WTC11 (cell line): ENCODE results near the gene SMYD3. TPM values are rescaled to one million over a fixed set of nuclear protein-coding genes. Genes with fewer than 3 reads are reported as not detected.

Source experiments
- ATAC-seq: fragments of 200-7000 bp; cut with Tn5 transposase; 2 replicates; pipeline ENCODE4 v1.10.0; 2021; ENCODE audit warnings: mild to moderate bottlenecking, moderate library complexity
- CTCF ChIA-PET: fragments of 300-600 bp; sonication (Branson Sonifier 250); formaldehyde crosslinking; loops from one replicate; lab custom pipeline; 2021; ENCODE audit warnings: antibody characterized with exemption; lab: Charles Lee
- POLR2A ChIA-PET: fragments of 350-600 bp; sonication (Branson Sonifier 250); formaldehyde crosslinking; loops from one replicate; lab custom pipeline; 2021; ENCODE audit warnings: antibody characterized with exemption; lab: Charles Lee
- DNase-seq: peaks from one replicate; pipeline ENCODE4 v3.0.0; 2021; ENCODE audit warnings: low spot score
- H3K27ac Mint-ChIP-seq: 2 replicates; pipeline ENCODE4 v1.8.0; 2021; ENCODE audit warnings: mixed read lengths
- H3K27me3 Mint-ChIP-seq: 2 replicates; pipeline ENCODE4 v1.8.0; 2021; ENCODE audit warnings: low read depth, mild to moderate bottlenecking, moderate library complexity, mixed read lengths
- H3K36me3 Mint-ChIP-seq: 2 replicates; pipeline ENCODE4 v1.8.0; 2021; ENCODE audit warnings: mixed read lengths
- H3K4me1 Mint-ChIP-seq: 2 replicates; pipeline ENCODE4 v1.8.0; 2022; ENCODE audit warnings: mixed read lengths
- H3K4me3 Mint-ChIP-seq: 2 replicates; pipeline ENCODE4 v1.8.0; 2021; ENCODE audit warnings: mild to moderate bottlenecking, moderate library complexity, mixed read lengths
- H3K9me3 Mint-ChIP-seq: 2 replicates; pipeline ENCODE4 v1.8.0; 2021; ENCODE audit warnings: mixed read lengths
- CREB1 ChIP-seq: sonication (generic); formaldehyde crosslinking; IDR thresholded peaks from 2 replicates; pipeline ENCODE4 v1.8.0; 2023; ENCODE audit warnings: mild to moderate bottlenecking, missing genetic modification reagents
- EMX1 ChIP-seq: fragments of 250-450 bp; sonication (Bioruptor Pico); IDR thresholded peaks from 2 replicates; pipeline ENCODE4 v1.8.0; 2021; ENCODE audit warnings: mild to moderate bottlenecking
- FOXK1 ChIP-seq: sonication (generic); formaldehyde crosslinking; IDR thresholded peaks from 2 replicates; pipeline ENCODE4 v1.8.0; 2022; ENCODE audit warnings: mild to moderate bottlenecking, moderate library complexity, missing genetic modification reagents
- FOXP1 ChIP-seq: sonication (generic); formaldehyde crosslinking; IDR thresholded peaks from 2 replicates; pipeline ENCODE4 v1.8.0; 2022; ENCODE audit warnings: missing genetic modification reagents, mild to moderate bottlenecking, moderate library complexity, borderline replicate concordance
- GRHL2 ChIP-seq: fragments of 250-450 bp; sonication (Bioruptor Pico); IDR thresholded peaks from 2 replicates; pipeline ENCODE4 v1.8.0; 2022; ENCODE audit warnings: mild to moderate bottlenecking, moderate library complexity; ENCODE audit not compliant: insufficient replicate concordance, severe bottlenecking
- NR3C1 ChIP-seq: sonication (generic); formaldehyde crosslinking; conservative IDR thresholded peaks from 2 replicates; pipeline ENCODE4 v1.8.1; 2023; ENCODE audit warnings: low read depth, mild to moderate bottlenecking, missing genetic modification reagents
- PRRX2 ChIP-seq: fragments of 250-450 bp; sonication (Bioruptor Pico); IDR thresholded peaks from 2 replicates; pipeline ENCODE4 v1.8.0; 2021; ENCODE audit warnings: mild to moderate bottlenecking
- SMAD4 ChIP-seq: sonication (generic); formaldehyde crosslinking; IDR thresholded peaks from 2 replicates; pipeline ENCODE4 v1.8.0; 2022; ENCODE audit warnings: mild to moderate bottlenecking, missing genetic modification reagents
- ZNF138 ChIP-seq: sonication (generic); formaldehyde crosslinking; conservative IDR thresholded peaks from 2 replicates; pipeline ENCODE4 v1.8.1; 2022; ENCODE audit warnings: mild to moderate bottlenecking, moderate library complexity, missing genetic modification reagents
- ZNF317 ChIP-seq: sonication (generic); formaldehyde crosslinking; IDR thresholded peaks from 2 replicates; pipeline ENCODE4 v1.8.1; 2023; ENCODE audit warnings: low read depth, mild to moderate bottlenecking, moderate library complexity, missing genetic modification reagents, borderline replicate concordance
- ZNF396 ChIP-seq: fragments of 250-450 bp; sonication (Bioruptor Pico); IDR thresholded peaks from 2 replicates; pipeline ENCODE4 v1.8.0; 2021; ENCODE audit warnings: mild to moderate bottlenecking, moderate library complexity, borderline replicate concordance
- total RNA-seq: library from RNA; stranded (reverse); gene quantifications from 3 replicates; pipeline ENCODE4 v1.2.3, GENCODE V29; 2021
- TF ChIP-seq, protein P1 (sequence below): sonication (generic); formaldehyde crosslinking; IDR thresholded peaks from 2 replicates; pipeline ENCODE4 v1.8.1; 2022; ENCODE audit warnings: missing genetic modification reagents, borderline replicate concordance
- TF ChIP-seq, protein P2 (sequence below): sonication (generic); formaldehyde crosslinking; conservative IDR thresholded peaks from 2 replicates; pipeline ENCODE4 v1.8.1; 2022; ENCODE audit warnings: mild to moderate bottlenecking, missing genetic modification reagents
- TF ChIP-seq, protein P3 (sequence below): fragments of 250-450 bp; sonication (Bioruptor Pico); IDR thresholded peaks from 2 replicates; pipeline ENCODE4 v1.9.0; 2021; ENCODE audit warnings: mild to moderate bottlenecking
- TF ChIP-seq, protein P4 (sequence below): fragments of 250-450 bp; sonication (Bioruptor Pico); IDR thresholded peaks from 2 replicates; pipeline ENCODE4 v1.8.0; 2021; ENCODE audit warnings: mild to moderate bottlenecking
- TF ChIP-seq, protein P5 (sequence below): sonication (generic); formaldehyde crosslinking; IDR thresholded peaks from 2 replicates; pipeline ENCODE4 v1.8.1; 2023; ENCODE audit warnings: mild to moderate bottlenecking, missing genetic modification reagents
- TF ChIP-seq, protein P6 (sequence below): sonication (generic); formaldehyde crosslinking; IDR thresholded peaks from 2 replicates; pipeline ENCODE4 v1.8.1; 2023; ENCODE audit warnings: mild to moderate bottlenecking, missing genetic modification reagents
- TF ChIP-seq, protein P7 (sequence below): sonication (generic); formaldehyde crosslinking; IDR thresholded peaks from 2 replicates; pipeline ENCODE4 v1.8.0; 2022; ENCODE audit warnings: mild to moderate bottlenecking, missing genetic modification reagents

SMYD3 gene
- total RNA-seq, 1 experiment from 2014 or later = 21.4 TPM

DNA sequence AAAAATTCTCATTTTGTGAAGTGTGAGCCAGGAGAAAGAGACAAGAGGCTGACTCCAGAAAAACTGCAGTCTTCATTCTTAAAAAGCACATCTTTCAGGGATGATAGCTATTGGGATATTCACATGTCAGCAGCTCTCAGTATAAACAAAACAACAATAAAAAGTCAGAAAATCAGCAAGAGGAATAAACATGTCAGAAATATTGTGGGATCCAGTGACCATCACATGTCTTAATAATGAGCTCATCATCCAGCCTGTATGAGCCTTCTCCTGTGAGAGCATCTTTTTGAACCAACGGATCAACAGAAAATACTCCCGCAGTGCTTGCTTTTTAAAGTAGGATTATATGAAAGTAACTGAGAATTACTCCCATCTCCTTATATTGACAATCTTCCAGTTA, 241.6 kb downstream of the SMYD3 start (continued):
- TF ChIP-seq, protein P1, sequence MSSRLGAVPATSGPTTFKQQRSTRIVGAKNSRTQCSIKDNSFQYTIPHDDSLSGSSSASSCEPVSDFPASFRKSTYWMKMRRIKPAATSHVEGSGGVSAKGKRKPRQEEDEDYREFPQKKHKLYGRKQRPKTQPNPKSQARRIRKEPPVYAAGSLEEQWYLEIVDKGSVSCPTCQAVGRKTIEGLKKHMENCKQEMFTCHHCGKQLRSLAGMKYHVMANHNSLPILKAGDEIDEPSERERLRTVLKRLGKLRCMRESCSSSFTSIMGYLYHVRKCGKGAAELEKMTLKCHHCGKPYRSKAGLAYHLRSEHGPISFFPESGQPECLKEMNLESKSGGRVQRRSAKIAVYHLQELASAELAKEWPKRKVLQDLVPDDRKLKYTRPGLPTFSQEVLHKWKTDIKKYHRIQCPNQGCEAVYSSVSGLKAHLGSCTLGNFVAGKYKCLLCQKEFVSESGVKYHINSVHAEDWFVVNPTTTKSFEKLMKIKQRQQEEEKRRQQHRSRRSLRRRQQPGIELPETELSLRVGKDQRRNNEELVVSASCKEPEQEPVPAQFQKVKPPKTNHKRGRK (CRISPR knock-in tag) = no peak
- TF ChIP-seq, protein P2, sequence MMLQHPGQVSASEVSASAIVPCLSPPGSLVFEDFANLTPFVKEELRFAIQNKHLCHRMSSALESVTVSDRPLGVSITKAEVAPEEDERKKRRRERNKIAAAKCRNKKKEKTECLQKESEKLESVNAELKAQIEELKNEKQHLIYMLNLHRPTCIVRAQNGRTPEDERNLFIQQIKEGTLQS = no peak

DNA sequence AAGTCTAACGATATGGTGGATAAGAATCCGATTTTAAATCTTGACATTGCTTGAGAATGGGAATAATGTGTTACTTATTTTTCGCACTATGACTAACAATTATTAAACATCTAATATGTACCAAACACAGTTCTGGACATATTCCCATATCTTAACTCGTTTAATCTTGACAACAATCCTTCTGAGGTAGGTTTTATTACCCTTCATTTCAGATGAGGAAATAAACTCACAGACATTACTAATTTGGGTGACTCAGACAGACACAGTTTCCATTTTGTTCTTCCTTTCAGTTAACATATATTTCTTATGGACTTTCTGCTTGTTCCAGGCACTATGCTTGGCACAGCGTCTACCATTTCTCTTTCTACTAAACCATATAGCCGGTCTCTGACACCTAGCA, 244.8 kb downstream of the SMYD3 start:
- Mint-ChIP-seq H3K27me3 (no peaks in the 10 kb centered on the region), H3K36me3 (peaks cover 8% of the 10 kb centered on the region; the same call in 1 of the 2 replicates), H3K4me1 (peaks cover 5% of the 10 kb centered on the region; the same call in 1 of the 2 replicates), H3K9me3 (peaks cover 17% of the 10 kb centered on the region), H3K27ac (no peak overlapping the region), H3K4me3 (no peak overlapping the region)
- no peak for DNase-seq
- ChIA-PET CTCF (interaction anchor here (1.3 kb wide), 2 partner anchors 40 to 43 kb away, joined by 3 read pairs; no protein-coding TSS in a partner anchor), POLR2A (no interaction called here)
- no peak for ATAC-seq
- TF ChIP-seq ZNF396 = no peak
- TF ChIP-seq, protein P3, sequence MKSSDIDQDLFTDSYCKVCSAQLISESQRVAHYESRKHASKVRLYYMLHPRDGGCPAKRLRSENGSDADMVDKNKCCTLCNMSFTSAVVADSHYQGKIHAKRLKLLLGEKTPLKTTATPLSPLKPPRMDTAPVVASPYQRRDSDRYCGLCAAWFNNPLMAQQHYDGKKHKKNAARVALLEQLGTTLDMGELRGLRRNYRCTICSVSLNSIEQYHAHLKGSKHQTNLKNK (CRISPR knock-in tag) = no peak
- TF ChIP-seq, protein P4, sequence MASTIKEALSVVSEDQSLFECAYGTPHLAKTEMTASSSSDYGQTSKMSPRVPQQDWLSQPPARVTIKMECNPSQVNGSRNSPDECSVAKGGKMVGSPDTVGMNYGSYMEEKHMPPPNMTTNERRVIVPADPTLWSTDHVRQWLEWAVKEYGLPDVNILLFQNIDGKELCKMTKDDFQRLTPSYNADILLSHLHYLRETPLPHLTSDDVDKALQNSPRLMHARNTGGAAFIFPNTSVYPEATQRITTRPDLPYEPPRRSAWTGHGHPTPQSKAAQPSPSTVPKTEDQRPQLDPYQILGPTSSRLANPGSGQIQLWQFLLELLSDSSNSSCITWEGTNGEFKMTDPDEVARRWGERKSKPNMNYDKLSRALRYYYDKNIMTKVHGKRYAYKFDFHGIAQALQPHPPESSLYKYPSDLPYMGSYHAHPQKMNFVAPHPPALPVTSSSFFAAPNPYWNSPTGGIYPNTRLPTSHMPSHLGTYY (CRISPR knock-in tag) = no peak
- TF ChIP-seq, protein P5, sequence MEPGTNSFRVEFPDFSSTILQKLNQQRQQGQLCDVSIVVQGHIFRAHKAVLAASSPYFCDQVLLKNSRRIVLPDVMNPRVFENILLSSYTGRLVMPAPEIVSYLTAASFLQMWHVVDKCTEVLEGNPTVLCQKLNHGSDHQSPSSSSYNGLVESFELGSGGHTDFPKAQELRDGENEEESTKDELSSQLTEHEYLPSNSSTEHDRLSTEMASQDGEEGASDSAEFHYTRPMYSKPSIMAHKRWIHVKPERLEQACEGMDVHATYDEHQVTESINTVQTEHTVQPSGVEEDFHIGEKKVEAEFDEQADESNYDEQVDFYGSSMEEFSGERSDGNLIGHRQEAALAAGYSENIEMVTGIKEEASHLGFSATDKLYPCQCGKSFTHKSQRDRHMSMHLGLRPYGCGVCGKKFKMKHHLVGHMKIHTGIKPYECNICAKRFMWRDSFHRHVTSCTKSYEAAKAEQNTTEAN = no peak
- TF ChIP-seq, protein P6, sequence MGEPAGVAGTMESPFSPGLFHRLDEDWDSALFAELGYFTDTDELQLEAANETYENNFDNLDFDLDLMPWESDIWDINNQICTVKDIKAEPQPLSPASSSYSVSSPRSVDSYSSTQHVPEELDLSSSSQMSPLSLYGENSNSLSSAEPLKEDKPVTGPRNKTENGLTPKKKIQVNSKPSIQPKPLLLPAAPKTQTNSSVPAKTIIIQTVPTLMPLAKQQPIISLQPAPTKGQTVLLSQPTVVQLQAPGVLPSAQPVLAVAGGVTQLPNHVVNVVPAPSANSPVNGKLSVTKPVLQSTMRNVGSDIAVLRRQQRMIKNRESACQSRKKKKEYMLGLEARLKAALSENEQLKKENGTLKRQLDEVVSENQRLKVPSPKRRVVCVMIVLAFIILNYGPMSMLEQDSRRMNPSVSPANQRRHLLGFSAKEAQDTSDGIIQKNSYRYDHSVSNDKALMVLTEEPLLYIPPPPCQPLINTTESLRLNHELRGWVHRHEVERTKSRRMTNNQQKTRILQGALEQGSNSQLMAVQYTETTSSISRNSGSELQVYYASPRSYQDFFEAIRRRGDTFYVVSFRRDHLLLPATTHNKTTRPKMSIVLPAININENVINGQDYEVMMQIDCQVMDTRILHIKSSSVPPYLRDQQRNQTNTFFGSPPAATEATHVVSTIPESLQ (CRISPR knock-in tag) = no peak
- no peak for TF ChIP-seq FOXP1 (CRISPR knock-in tag)
- no peak for TF ChIP-seq NR3C1
- TF ChIP-seq SMAD4 (CRISPR knock-in tag) = no peak
- TF ChIP-seq, protein P7, sequence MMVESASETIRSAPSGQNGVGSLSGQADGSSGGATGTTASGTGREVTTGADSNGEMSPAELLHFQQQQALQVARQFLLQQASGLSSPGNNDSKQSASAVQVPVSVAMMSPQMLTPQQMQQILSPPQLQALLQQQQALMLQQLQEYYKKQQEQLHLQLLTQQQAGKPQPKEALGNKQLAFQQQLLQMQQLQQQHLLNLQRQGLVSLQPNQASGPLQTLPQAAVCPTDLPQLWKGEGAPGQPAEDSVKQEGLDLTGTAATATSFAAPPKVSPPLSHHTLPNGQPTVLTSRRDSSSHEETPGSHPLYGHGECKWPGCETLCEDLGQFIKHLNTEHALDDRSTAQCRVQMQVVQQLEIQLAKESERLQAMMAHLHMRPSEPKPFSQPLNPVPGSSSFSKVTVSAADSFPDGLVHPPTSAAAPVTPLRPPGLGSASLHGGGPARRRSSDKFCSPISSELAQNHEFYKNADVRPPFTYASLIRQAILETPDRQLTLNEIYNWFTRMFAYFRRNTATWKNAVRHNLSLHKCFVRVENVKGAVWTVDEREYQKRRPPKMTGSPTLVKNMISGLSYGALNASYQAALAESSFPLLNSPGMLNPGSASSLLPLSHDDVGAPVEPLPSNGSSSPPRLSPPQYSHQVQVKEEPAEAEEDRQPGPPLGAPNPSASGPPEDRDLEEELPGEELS (CRISPR knock-in tag) = no peak
- TF ChIP-seq FOXK1 = no peak
- no peak for TF ChIP-seq CREB1 (CRISPR knock-in tag)
- TF ChIP-seq EMX1 = no peak
- TF ChIP-seq PRRX2 (CRISPR knock-in tag) = no peak
- no peak for TF ChIP-seq ZNF317 (CRISPR knock-in tag)
- TF ChIP-seq GRHL2 (CRISPR knock-in tag) = no peak
- TF ChIP-seq ZNF138 (CRISPR knock-in tag) = no peak
